ENCODE measurements around the gene IGFBP2. TPM values are rescaled to one million over a fixed set of nuclear protein-coding genes. Genes with fewer than 3 reads are reported as not detected.

The IGFBP2 gene
- total RNA-seq, 2 donors from 2014 or later = 106 to 177 TPM

DNA sequence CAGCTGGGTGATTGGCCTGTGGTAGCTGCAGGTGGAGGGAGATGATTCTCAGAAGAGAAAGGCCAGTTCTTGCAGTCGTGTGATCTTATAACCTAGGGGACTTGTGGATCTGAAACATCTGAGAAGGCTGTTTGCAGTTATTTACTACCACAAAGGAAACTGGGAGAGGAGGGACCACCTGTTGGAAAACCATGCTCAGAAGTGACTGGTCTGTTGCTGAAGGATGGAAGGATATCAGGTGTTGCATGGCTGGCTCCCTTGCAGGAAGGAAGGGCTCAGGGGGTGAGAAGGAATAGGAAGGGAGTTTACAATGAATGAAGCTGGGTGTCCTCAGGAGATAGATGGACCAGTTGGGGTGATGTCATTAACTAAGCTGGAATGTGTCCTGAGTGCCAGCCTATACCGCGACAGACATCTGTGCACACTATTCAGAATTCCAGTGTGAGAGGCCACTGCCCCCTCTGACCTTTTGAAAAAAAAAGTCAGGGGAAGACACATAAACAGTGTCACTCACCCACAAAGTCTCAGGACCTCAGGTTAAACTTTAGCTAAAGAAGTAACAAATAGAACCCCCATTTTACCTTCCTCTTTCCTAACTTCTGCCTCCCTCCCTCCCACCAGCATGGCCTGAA lies 17.5 kb downstream of the IGFBP2 start:
- intact Hi-C loops (cut with DNase I) = no loop called here
- H3K9ac ChIP-seq (ENCODE audit: low read depth in 2 of 2, low read length in 2 of 2) = no peak overlapping the region
- no peaks in the 10 kb centered on the region for H3K9me3 ChIP-seq
- H3K27ac ChIP-seq = no peak overlapping the region
- no peaks in the 10 kb centered on the region for H3K36me3 ChIP-seq
- H3K27me3 ChIP-seq = no peaks in the 10 kb centered on the region
- H3K4me3 ChIP-seq = no peak overlapping the region
- no peaks in the 10 kb centered on the region for H3K4me1 ChIP-seq
- TF ChIP-seq CTCF (IDR thresholded peaks at IDR 0.05) = no peak
- no peak for DNase-seq

- TF ChIP-seq CTCF (IDR thresholded peaks at IDR 0.05) = no peak
- Histone ChIP-seq H3K27me3 (no peaks in the 10 kb centered on the region), H3K36me3 (no peaks in the 10 kb centered on the region), H3K4me1 (no peaks in the 10 kb centered on the region), H3K9ac (ENCODE audit: low read depth in 2 of 2, low read length in 2 of 2) (no peak overlapping the region), H3K9me3 (no peaks in the 10 kb centered on the region), H3K27ac (no peak overlapping the region), H3K4me3 (no peak overlapping the region)
- intact Hi-C loops (cut with DNase I) = no loop called here
- DNase-seq = no peak
These were observed 18.2 kb downstream of the IGFBP2 start for GRCh38 chr2:216651351-216651881.

- Histone ChIP-seq H3K36me3 (no peaks in the 10 kb centered on the region), H3K27me3 (no peaks in the 10 kb centered on the region), H3K9ac (ENCODE audit: low read depth in 2 of 2, low read length in 2 of 2) (no peak overlapping the region), H3K4me3 (no peak overlapping the region), H3K9me3 (no peaks in the 10 kb centered on the region), H3K4me1 (no peaks in the 10 kb centered on the region), H3K27ac (no peak overlapping the region)
- no peak for TF ChIP-seq CTCF (IDR thresholded peaks at IDR 0.05)
- intact Hi-C loops (cut with DNase I) = no loop called here
- no peak for DNase-seq
These were observed 19.3 kb downstream of the IGFBP2 start for GRCh38 chr2:216652566-216652965.

GRCh38 chr2:216653093-216653799 lies 20.0 kb downstream of the IGFBP2 start:
- Histone ChIP-seq H3K27ac (no peak overlapping the region), H3K9me3 (no peaks in the 10 kb centered on the region), H3K4me1 (no peaks in the 10 kb centered on the region), H3K36me3 (no peaks in the 10 kb centered on the region), H3K27me3 (no peaks in the 10 kb centered on the region), H3K9ac (ENCODE audit: low read depth in 2 of 2, low read length in 2 of 2) (no peak overlapping the region), H3K4me3 (no peak overlapping the region)
- TF ChIP-seq CTCF (IDR thresholded peaks at IDR 0.05) = no peak
- no peak for DNase-seq
- intact Hi-C loops (cut with DNase I) = no loop called here

DNA sequence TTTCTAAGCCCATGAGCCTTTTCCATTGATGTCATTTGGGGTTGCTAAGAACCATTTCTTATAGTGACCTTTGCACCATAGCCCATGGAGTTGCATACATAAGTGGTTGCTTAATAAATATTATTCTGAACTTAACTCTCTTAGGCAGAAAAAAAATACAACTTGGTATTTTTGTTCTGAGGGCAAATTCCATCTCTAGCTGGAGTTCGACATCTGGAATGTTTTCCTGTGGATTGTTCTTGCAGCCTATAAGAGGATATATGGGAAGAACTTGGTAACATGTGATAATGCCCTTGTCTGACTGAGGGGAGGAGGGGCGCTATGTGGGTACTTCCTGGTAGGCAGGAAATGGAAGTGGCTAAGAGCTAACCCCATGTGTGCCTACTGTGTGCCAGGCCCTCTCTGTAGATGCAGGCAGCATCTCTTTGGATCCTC lies 20.7 kb downstream of the IGFBP2 start:
- no peaks in the 10 kb centered on the region for H3K9me3 ChIP-seq
- DNase-seq = no peak
- H3K9ac ChIP-seq (ENCODE audit: low read depth in 2 of 2, low read length in 2 of 2) = no peak overlapping the region
- H3K27ac ChIP-seq = no peak overlapping the region
- H3K27me3 ChIP-seq = no peaks in the 10 kb centered on the region
- H3K4me3 ChIP-seq = no peak overlapping the region
- intact Hi-C loops (cut with DNase I) = no loop called here
- no peak for TF ChIP-seq CTCF (IDR thresholded peaks at IDR 0.05)
- no peaks in the 10 kb centered on the region for H3K4me1 ChIP-seq
- no peaks in the 10 kb centered on the region for H3K36me3 ChIP-seq
